Frontal cortex (tissue), 4 donors: ENCODE results near the gene DEAF1. TPM values are rescaled to one million over a fixed set of nuclear protein-coding genes. Genes with fewer than 3 reads are reported as not detected.
A peak's percentile ranks its signal among the peaks of the same experiment; 100 is the strongest.

Source experiments
- DNase-seq, 2 donors: peaks; one replicate each; pipeline ENCODE4 v3.0.0; 2012; ENCODE audit warnings: low spot score in 2 of 2
- FAIRE-seq: peaks from 2 replicates; lab custom pipeline; 2012; peaks lifted over from hg19 to GRCh38; lab: Jason Lieb, UNC
- total RNA-seq: library from RNA; depleted of rRNA; stranded (reverse); fragments of >200 nt; gene quantifications from one replicate; pipeline ENCODE4 v1.2.3, GENCODE V29; 2014
- donor health status: control.
- donor health status: control.
- donor health status: control.

The DEAF1 gene
- total RNA-seq, 1 donor from 2014 or later: 60.3 TPM

GRCh38 chr11:723120-723883 is 28.3 kb upstream of the DEAF1 start:
- FAIRE-seq (no peak), DNase-seq (peak; percentile 66 to 77)

- no peak for FAIRE-seq
- no peak for DNase-seq
Observed at GRCh38 chr11:722346-722811, 27.4 kb upstream of the DEAF1 start.

- FAIRE-seq (no peak), DNase-seq (no peak)
Observed at GRCh38 chr11:721741-722345, 26.8 kb upstream of the DEAF1 start.

- no peak for DNase-seq
- no peak for FAIRE-seq
Observed at GRCh38 chr11:721247-721740, 26.3 kb upstream of the DEAF1 start.

- FAIRE-seq (no peak), DNase-seq (peak in 1 of 2 donors; percentile 48)
Observed at GRCh38 chr11:720642-721246, 25.7 kb upstream of the DEAF1 start.

- DNase-seq (no peak), FAIRE-seq (no peak)
Observed at GRCh38 chr11:720017-720641, 25.1 kb upstream of the DEAF1 start.

GRCh38 chr11:719214-720016 is 24.4 kb upstream of the DEAF1 start:
- no peak for FAIRE-seq
- DNase-seq: no peak

GRCh38 chr11:714436-714835 is 19.4 kb upstream of the DEAF1 start:
- DNase-seq: no peak
- FAIRE-seq: no peak

GRCh38 chr11:709109-709997 is 14.3 kb upstream of the DEAF1 start:
- FAIRE-seq (no peak), DNase-seq (no peak)

GRCh38 chr11:708511-708910 is 13.5 kb upstream of the DEAF1 start:
- FAIRE-seq: no peak

GRCh38 chr11:707817-708420 is 12.9 kb upstream of the DEAF1 start:
- FAIRE-seq (no peak), DNase-seq (no peak)

More at GRCh38 chr11:708511-708910, 13.5 kb upstream of the DEAF1 start:
- no peak for DNase-seq

GRCh38 chr11:706957-707816 is 12.2 kb upstream of the DEAF1 start:
- no peak for DNase-seq
- FAIRE-seq: no peak

GRCh38 chr11:706439-706956 is 11.5 kb upstream of the DEAF1 start:
- DNase-seq (no peak), FAIRE-seq (no peak)

GRCh38 chr11:705646-706438 is 10.8 kb upstream of the DEAF1 start, which contains the start of gene EPS8L2:
Gene EPS8L2, plus strand, starts transcription at chr11:706231. Its CDS starts 3,177 bp downstream, at chr11:709408.
- FAIRE-seq (no peak), DNase-seq (no peak)

GRCh38 chr11:704781-705645 is 10.0 kb upstream of the DEAF1 start:
- no peak for DNase-seq
- FAIRE-seq: no peak
